Transverse colon (tissue), 3 donors: ENCODE data around the gene SPATA19.

ENCODE experiments used
- CTCF ChIP-seq, 5 experiments: fragments of 200-600 bp in 3 of 5; fragments of 450-650 bp in 2 of 5; sonication (generic) in 3 of 5; IDR thresholded peaks; 1 replicate in 2 of 5; 2 replicates in 3 of 5; pipeline ENCODE4 v1.5.1; 2016 to 2017; ENCODE audit warnings: antibody characterized with exemption in 5 of 5, inconsistent platforms in 3 of 5, mild to moderate bottlenecking in 2 of 5, moderate library complexity in 1 of 5
- EP300 ChIP-seq: sonication (generic); formaldehyde crosslinking; IDR thresholded peaks from one replicate; pipeline ENCODE4 v1.6.1; 2017; ENCODE audit warnings: antibody characterized with exemption, low read depth

GRCh38 chr11:133819746-133820315, 25.5 kb downstream of the SPATA19 start:
- no peak for TF ChIP-seq CTCF (IDR thresholded peaks at IDR 0.05)
- TF ChIP-seq EP300 = no peak
